Measurements from ENCODE around the gene FGF1.

DNA sequence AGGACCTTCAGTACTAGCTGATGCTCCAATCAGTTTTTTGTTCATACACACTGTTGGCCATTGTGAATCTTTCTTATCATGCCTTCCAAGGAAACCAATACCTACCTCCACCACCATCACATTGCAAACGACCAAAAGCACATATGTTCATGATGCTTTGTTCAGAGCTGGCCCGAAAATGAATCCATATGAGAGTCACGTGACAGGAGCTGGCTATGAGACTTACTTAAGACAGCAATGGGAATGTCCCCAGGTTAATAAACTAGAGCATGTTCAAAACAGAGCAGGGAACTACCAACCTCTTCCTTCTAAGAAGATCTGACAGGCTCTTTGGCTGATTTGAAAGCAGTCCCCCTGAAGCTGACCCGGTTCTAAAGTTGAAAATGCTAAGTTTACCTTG lies 93.5 kb downstream of the FGF1 start:
- TF ChIP-seq POLR2A (IDR thresholded peaks at IDR 0.05): no peak
- TF ChIP-seq, protein P1, sequence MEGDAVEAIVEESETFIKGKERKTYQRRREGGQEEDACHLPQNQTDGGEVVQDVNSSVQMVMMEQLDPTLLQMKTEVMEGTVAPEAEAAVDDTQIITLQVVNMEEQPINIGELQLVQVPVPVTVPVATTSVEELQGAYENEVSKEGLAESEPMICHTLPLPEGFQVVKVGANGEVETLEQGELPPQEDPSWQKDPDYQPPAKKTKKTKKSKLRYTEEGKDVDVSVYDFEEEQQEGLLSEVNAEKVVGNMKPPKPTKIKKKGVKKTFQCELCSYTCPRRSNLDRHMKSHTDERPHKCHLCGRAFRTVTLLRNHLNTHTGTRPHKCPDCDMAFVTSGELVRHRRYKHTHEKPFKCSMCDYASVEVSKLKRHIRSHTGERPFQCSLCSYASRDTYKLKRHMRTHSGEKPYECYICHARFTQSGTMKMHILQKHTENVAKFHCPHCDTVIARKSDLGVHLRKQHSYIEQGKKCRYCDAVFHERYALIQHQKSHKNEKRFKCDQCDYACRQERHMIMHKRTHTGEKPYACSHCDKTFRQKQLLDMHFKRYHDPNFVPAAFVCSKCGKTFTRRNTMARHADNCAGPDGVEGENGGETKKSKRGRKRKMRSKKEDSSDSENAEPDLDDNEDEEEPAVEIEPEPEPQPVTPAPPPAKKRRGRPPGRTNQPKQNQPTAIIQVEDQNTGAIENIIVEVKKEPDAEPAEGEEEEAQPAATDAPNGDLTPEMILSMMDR (IDR thresholded peaks at IDR 0.05 in 8 of 11, conservative IDR thresholded peaks at IDR 0.05 in 3 of 11): no peak
